Measurements from ENCODE around the gene SPECC1. TPM values are rescaled to one million over a fixed set of nuclear protein-coding genes. Genes with fewer than 3 reads are reported as not detected.

The SPECC1 gene
- total and polyA plus RNA-seq, 9 of the 15 experiments (the other 6 are each of a cell fraction or from before 2014, with no cell fraction given), result 2.4 to 19.6 (median 14.7) TPM

- TF ChIP-seq ELK3 (CRISPR knock-in tag; IDR thresholded peaks at IDR 0.05) (no peak), TFAP4 (CRISPR knock-in tag; IDR thresholded peaks at IDR 0.05; ENCODE audit: borderline replicate concordance) (no peak), RBBP5 (IDR thresholded peaks at IDR 0.05; ENCODE audit: borderline replicate concordance, insufficient read depth, low read length, poor library complexity, severe bottlenecking) (peak; percentile 30), DMBX1 (CRISPR knock-in tag; IDR thresholded peaks at IDR 0.05; ENCODE audit: borderline replicate concordance) (no peak), GATA2 (CRISPR knock-in tag; IDR thresholded peaks at IDR 0.05) (peak; percentile 74), CEBPG (CRISPR knock-in tag; IDR thresholded peaks at IDR 0.05) (0 out of 2 replicates have a peak, but pooled peaks have one; percentile 7), CEBPG (tag; conservative IDR thresholded peaks at IDR 0.05 in 1 of 2, IDR thresholded peaks at IDR 0.05 in 1 of 2) (no peak), NELFE (IDR thresholded peaks at IDR 0.05; ENCODE audit: insufficient read depth, insufficient read length) (no peak)
Observed at GRCh38 chr17:19978209-19978802, 30.9 kb upstream of the SPECC1 start (continued).

- Histone ChIP-seq H3K4me3 (no peak overlapping the region), H3K9me1 (ENCODE audit: control insufficient read depth, insufficient read depth, low read length) (no peaks in the 10 kb centered on the region), H3K9me3 (replicated peaks; ENCODE audit: control insufficient read depth, insufficient read depth, low read depth, low read length) (peaks cover 9% of the 10 kb centered on the region), H3K4me1 (replicated peaks in 1 of 2; ENCODE audit: control insufficient read depth in 2 of 2, insufficient read depth in 2 of 2, low read length in 2 of 2) (peaks cover 7 to 8% of the 10 kb centered on the region in 2 experiments; a peak in 4 of 5 replicates), H3K27me3 (ENCODE audit: control insufficient read depth in 2 of 2, insufficient read depth in 2 of 2, low read length in 2 of 2) (no peaks in the 10 kb centered on the region), H2AFZ (ENCODE audit: low read depth, low read length) (no peak overlapping the region), H3K36me3 (ENCODE audit: control insufficient read depth, insufficient read depth, low read length) (peaks cover 19% of the 10 kb centered on the region; the same call in 1 of the 3 replicates), H4K20me1 (replicated peaks; ENCODE audit: control insufficient read depth, insufficient read depth, low read length) (no peaks in the 10 kb centered on the region), H3K27ac (ENCODE audit: extremely low read depth, low read depth, low read length) (no peak overlapping the region), H3K4me2 (ENCODE audit: insufficient read depth, low read length) (no peak overlapping the region), H3K9ac (ENCODE audit: insufficient read depth in 1 of 2, low read depth in 2 of 2, low read length in 2 of 2) (no peak overlapping the region), H3K79me2 (ENCODE audit: control insufficient read depth, insufficient read depth, low read length) (peaks cover 39% of the 10 kb centered on the region)
- CTCF ChIA-PET (ENCODE audit: low intra/inter-chr PET ratio), result no interaction called here
- FAIRE-seq, result no peak
- in situ Hi-C loops (cut with MboI), result no loop called here
- no TSS peak for BruUV-seq (replicated peaks)
- no peak for DNase-seq (ENCODE audit: extremely low read depth in 1 of 4, low spot score in 3 of 4)
- no peak for ATAC-seq
- intact Hi-C loops (cut with micrococcal nuclease), result no loop called here
- POLR2A ChIA-PET, result no interaction called here
- WGBS (ENCODE audit: insufficient coverage, low coverage, missing lambda C conversion rate), result 90% methylated on average over 12 of the region's 13 CpGs
- TF ChIP-seq ZNF280A (IDR thresholded peaks at IDR 0.05; ENCODE audit: low read depth, partially characterized antibody) (peak; percentile 79), CBX3 (IDR thresholded peaks at IDR 0.05; ENCODE audit: borderline replicate concordance in 1 of 2, low read length in 2 of 2) (peak in 1 of 2 experiments; percentile 85; a peak in 1 of 3 replicates), CREB3 (tag; conservative IDR thresholded peaks at IDR 0.05; ENCODE audit: low read depth) (no peak)
Observed at GRCh38 chr17:19978805-19979211, 30.4 kb upstream of the SPECC1 start.
